Neuronal stem cell (in vitro differentiated cells): ENCODE data around the gene SCAF4.
A peak's percentile ranks its signal among the peaks of the same experiment; 100 is the strongest.

ENCODE experiments used
- DNase-seq: peaks from one replicate; pipeline ENCODE4 v3.0.0-alpha.2; 2013; ENCODE audit warnings: low spot score
- H2AFZ ChIP-seq: one replicate; pipeline ENCODE4 v1.6.1; 2013; ENCODE audit warnings: mild to moderate bottlenecking, low read length, inconsistent platforms
- H2AK5ac ChIP-seq: 2 replicates; pipeline ENCODE4 v1.6.1; 2013; ENCODE audit warnings: low read depth, mild to moderate bottlenecking, inconsistent platforms, low read length, moderate library complexity, mixed read lengths
- H2BK120ac ChIP-seq: 2 replicates; pipeline ENCODE4 v1.6.1; 2013; ENCODE audit warnings: low read depth, mild to moderate bottlenecking, inconsistent platforms, low read length, moderate library complexity, mixed read lengths
- H2BK12ac ChIP-seq: one replicate; pipeline ENCODE4 v1.6.1; 2013; ENCODE audit warnings: low read length, inconsistent platforms
- H2BK15ac ChIP-seq: 2 replicates; pipeline ENCODE4 v1.6.1; 2013; ENCODE audit warnings: mild to moderate bottlenecking, low read length, inconsistent platforms, mixed read lengths
- H2BK5ac ChIP-seq: one replicate; pipeline ENCODE4 v1.6.1; 2013; ENCODE audit warnings: inconsistent platforms, mild to moderate bottlenecking, low read length, moderate library complexity
- H3K14ac ChIP-seq: one replicate; pipeline ENCODE4 v1.6.1; 2013; ENCODE audit warnings: low read length, inconsistent platforms
- H3K18ac ChIP-seq: 2 replicates; pipeline ENCODE4 v1.6.1; 2013; ENCODE audit warnings: low read length, inconsistent platforms
- H3K23ac ChIP-seq: 2 replicates; pipeline ENCODE4 v1.6.1; 2013; ENCODE audit warnings: low read depth, mild to moderate bottlenecking, mixed read lengths, low read length, inconsistent platforms; ENCODE audit not compliant: poor library complexity
- H3K27ac ChIP-seq: replicated peaks from 3 replicates; pipeline ENCODE4 v1.5.1; 2013; ENCODE audit warnings: low read length, inconsistent platforms
- H3K27me3 ChIP-seq, 3 experiments: 2 replicates each; pipeline ENCODE4 v1.6.1; 2013; ENCODE audit warnings: low read length in 3 of 3, mild to moderate bottlenecking in 2 of 3, inconsistent platforms in 1 of 3, low read depth in 1 of 3, mixed read lengths in 1 of 3, moderate library complexity in 1 of 3; ENCODE audit not compliant: control insufficient read depth in 3 of 3, insufficient read depth in 3 of 3
- H3K36me3 ChIP-seq, 2 donors: replicated peaks in 1 of 2; 2 replicates each; pipeline ENCODE4 v1.6.1; 2013; ENCODE audit warnings: low read length in 2 of 2; ENCODE audit not compliant: control insufficient read depth in 2 of 2, insufficient read depth in 2 of 2
- H3K4ac ChIP-seq: 2 replicates; pipeline ENCODE4 v1.6.1; 2013; ENCODE audit warnings: inconsistent platforms, mild to moderate bottlenecking, low read length, moderate library complexity
- H3K4me1 ChIP-seq, 2 donors: 1 replicate in 1 of 2; 2 replicates in 1 of 2; pipeline ENCODE4 v1.6.1; 2013; ENCODE audit warnings: low read length in 2 of 2, low read depth in 1 of 2; ENCODE audit not compliant: control insufficient read depth in 2 of 2, insufficient read depth in 1 of 2
- H3K4me2 ChIP-seq: one replicate; pipeline ENCODE4 v1.6.1; 2013; ENCODE audit warnings: mild to moderate bottlenecking, low read length, inconsistent platforms; ENCODE audit not compliant: insufficient read depth, poor library complexity, severe bottlenecking
- H3K4me3 ChIP-seq, 2 donors: 2 replicates each; pipeline ENCODE4 v1.5.1; 2013; ENCODE audit warnings: low read length in 2 of 2, mild to moderate bottlenecking in 2 of 2, inconsistent platforms in 1 of 2, moderate library complexity in 1 of 2
- H3K79me1 ChIP-seq: one replicate; pipeline ENCODE4 v1.6.1; 2013; ENCODE audit warnings: low read depth, mild to moderate bottlenecking, inconsistent platforms, low read length, moderate library complexity
- H3K9ac ChIP-seq: one replicate; pipeline ENCODE4 v1.6.1; 2013; ENCODE audit warnings: mild to moderate bottlenecking, low read depth, low read length, inconsistent platforms; ENCODE audit not compliant: poor library complexity
- H3K9me3 ChIP-seq, 2 donors: replicated peaks in 1 of 2; 2 replicates each; pipeline versions ENCODE3 to v1.6.1; 2013; ENCODE audit warnings: low read length in 2 of 2, mild to moderate bottlenecking in 2 of 2, inconsistent platforms in 1 of 2, low read depth in 1 of 2, mixed read lengths in 1 of 2, moderate library complexity in 1 of 2; ENCODE audit not compliant: control insufficient read depth in 2 of 2, insufficient read depth in 1 of 2
- H4K8ac ChIP-seq: one replicate; pipeline ENCODE4 v1.6.1; 2013; ENCODE audit warnings: low read depth, mild to moderate bottlenecking, inconsistent platforms, low read length, moderate library complexity
- H4K91ac ChIP-seq: one replicate; pipeline ENCODE4 v1.6.1; 2013; ENCODE audit warnings: low read length, low read depth, mild to moderate bottlenecking, inconsistent platforms; ENCODE audit not compliant: poor library complexity
- whole genome bisulfite sequencing, 2 donors: extraction: QIAGEN DNeasy Blood & Tissue Kit; methylation state at CpG; one replicate each; pipeline ENCODE4 v1.1.7; 2013; ENCODE audit warnings: missing lambda C conversion rate in 2 of 2, mixed read lengths in 1 of 2; ENCODE audit not compliant: insufficient read length in 2 of 2, insufficient replicate concordance in 1 of 2; ENCODE audit errors: extremely low coverage in 2 of 2; 5-methylcytosine and 5-hydroxymethylcytosine counted together

The SCAF4 gene

GRCh38 chr21:31732597-31733550 is 956 bp upstream of the SCAF4 start:
- H3K14ac ChIP-seq, result no peak overlapping the region
- no peak overlapping the region for H2BK12ac ChIP-seq
- H3K27me3 ChIP-seq, result no peaks in the 10 kb centered on the region
- H3K9ac ChIP-seq, result peak overlapping the region; percentile 47
- peak overlapping the region; percentile 90 for H3K18ac ChIP-seq
- H3K23ac ChIP-seq, result no peak overlapping the region
- peak overlapping the region; percentile 99 for H3K27ac ChIP-seq
- peak overlapping the region; percentile 85 for H3K4me2 ChIP-seq
- H3K36me3 ChIP-seq, result peaks cover 0 to 15% of the 10 kb centered on the region in 2 donors
- peak overlapping the region; percentile 7 for H2AK5ac ChIP-seq
- peak overlapping the region; percentile 89 for H2AFZ ChIP-seq
- H2BK120ac ChIP-seq, result no peak overlapping the region
- peaks cover 13 to 20% of the 10 kb centered on the region in 2 donors for H3K4me1 ChIP-seq
- no peak overlapping the region for H2BK15ac ChIP-seq
- no peak overlapping the region for H4K91ac ChIP-seq
- H3K9me3 ChIP-seq, result no peaks in the 10 kb centered on the region
- H3K4me3 ChIP-seq, result peak overlapping the region; percentile 65 to 80
- H2BK5ac ChIP-seq, result peak overlapping the region; percentile 56
- WGBS, 2 donors, result no CpG with 5 or more reads among the region's 20 CpGs
- no peak for DNase-seq
- no peak overlapping the region for H3K4ac ChIP-seq
- peaks cover 3% of the 10 kb centered on the region for H3K79me1 ChIP-seq
- no peak overlapping the region for H4K8ac ChIP-seq

DNA sequence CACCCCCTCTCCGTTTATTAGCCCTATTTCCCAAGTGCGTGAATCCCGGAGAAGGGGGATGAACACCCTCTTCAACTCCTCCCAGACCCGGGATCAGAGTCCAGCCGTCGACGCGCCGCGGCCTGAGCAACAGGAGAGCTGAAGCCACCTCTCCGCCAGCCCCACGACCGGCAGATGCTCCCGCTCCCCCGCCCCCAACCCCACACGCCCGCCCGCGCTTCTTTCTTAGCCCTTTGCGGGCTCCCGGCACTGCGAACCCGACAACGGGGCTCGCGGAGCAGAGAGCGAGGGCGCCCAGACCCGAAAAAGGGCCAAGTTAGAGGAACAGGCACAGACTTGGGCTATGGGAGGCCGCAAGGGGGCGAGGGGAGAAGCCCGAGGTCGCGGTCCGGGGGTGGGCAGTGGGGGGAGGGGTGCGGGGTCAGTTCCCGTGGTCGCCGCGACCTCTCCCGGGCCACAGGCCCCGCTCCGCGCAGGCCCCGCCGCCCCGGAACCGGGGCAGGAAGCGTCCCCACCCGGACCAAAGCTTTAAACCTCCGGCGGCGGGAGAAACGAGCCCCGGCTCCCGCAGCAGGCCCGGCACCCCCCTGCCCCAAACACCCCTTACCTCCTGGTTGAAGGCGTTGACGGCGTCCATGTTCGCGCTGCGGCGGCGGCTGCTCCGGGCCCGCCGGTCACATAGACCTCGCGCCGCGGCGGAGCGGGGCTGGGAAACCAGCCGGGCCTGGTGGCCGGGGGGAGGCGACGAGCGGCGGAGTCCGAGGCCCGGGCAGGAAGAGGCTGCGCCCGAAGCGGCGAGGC is 662 bp downstream of the SCAF4 start:
- peak overlapping the region; percentile 61 for H3K14ac ChIP-seq
- H2AFZ ChIP-seq, result peak overlapping the region; percentile 86
- peak overlapping the region; percentile 79 for H3K27ac ChIP-seq
- peak; percentile 47 for DNase-seq
- H3K4ac ChIP-seq, result no peak overlapping the region
- H2AK5ac ChIP-seq, result peak overlapping the region; percentile 91
- peak overlapping the region; percentile 98 for H3K9ac ChIP-seq
- peak overlapping the region; percentile 38 for H4K91ac ChIP-seq
- H3K4me3 ChIP-seq, result peak overlapping the region; percentile 65 to 100
- peak overlapping the region; percentile 81 for H3K23ac ChIP-seq
- H3K4me1 ChIP-seq, result peaks cover 13 to 19% of the 10 kb centered on the region in 2 donors
- H2BK15ac ChIP-seq, result peak overlapping the region; percentile 61
- H2BK12ac ChIP-seq, result no peak overlapping the region
- no CpG with 5 or more reads among the region's 86 CpGs for WGBS, 2 donors
- no peak overlapping the region for H2BK120ac ChIP-seq
- H3K27me3 ChIP-seq, result no peaks in the 10 kb centered on the region
- no peak overlapping the region for H4K8ac ChIP-seq
- peak overlapping the region; percentile 40 for H3K4me2 ChIP-seq
- peak overlapping the region; percentile 93 for H2BK5ac ChIP-seq
- peaks cover 5% of the 10 kb centered on the region for H3K79me1 ChIP-seq
- H3K18ac ChIP-seq, result peak overlapping the region; percentile 96
- peaks cover 0 to 11% of the 10 kb centered on the region in 2 donors for H3K9me3 ChIP-seq
- H3K36me3 ChIP-seq, result peaks cover 0 to 31% of the 10 kb centered on the region in 2 donors

- no peaks in the 10 kb centered on the region for H3K27me3 ChIP-seq
- H3K9ac ChIP-seq, result peak overlapping the region; percentile 79
- no CpG with 5 or more reads among the region's 14 CpGs for WGBS, 2 donors
- H2AFZ ChIP-seq, result peak overlapping the region; percentile 86
- no peak overlapping the region for H4K91ac ChIP-seq
- peaks cover 6% of the 10 kb centered on the region for H3K79me1 ChIP-seq
- peaks cover 0 to 33% of the 10 kb centered on the region in 2 donors for H3K36me3 ChIP-seq
- H2AK5ac ChIP-seq, result peak overlapping the region; percentile 36
- H3K4me1 ChIP-seq, result peaks cover 13 to 19% of the 10 kb centered on the region in 2 donors
- DNase-seq, result peak; percentile 57
- H3K23ac ChIP-seq, result no peak overlapping the region
- H2BK5ac ChIP-seq, result no peak overlapping the region
- no peak overlapping the region for H2BK12ac ChIP-seq
- H2BK120ac ChIP-seq, result no peak overlapping the region
- peak overlapping the region; percentile 79 for H3K27ac ChIP-seq
- H2BK15ac ChIP-seq, result no peak overlapping the region
- no peak overlapping the region for H4K8ac ChIP-seq
- H3K14ac ChIP-seq, result no peak overlapping the region
- no peak overlapping the region for H3K4ac ChIP-seq
- peak overlapping the region; percentile 89 for H3K18ac ChIP-seq
- peak overlapping the region; percentile 56 for H3K4me2 ChIP-seq
- peak overlapping the region; percentile 65 to 100 for H3K4me3 ChIP-seq
- peaks cover 0 to 12% of the 10 kb centered on the region in 2 donors for H3K9me3 ChIP-seq
Measured at GRCh38 chr21:31730712-31731055, 1.2 kb downstream of the SCAF4 start.
